ENCODE data around the gene MIOS.

DNA sequence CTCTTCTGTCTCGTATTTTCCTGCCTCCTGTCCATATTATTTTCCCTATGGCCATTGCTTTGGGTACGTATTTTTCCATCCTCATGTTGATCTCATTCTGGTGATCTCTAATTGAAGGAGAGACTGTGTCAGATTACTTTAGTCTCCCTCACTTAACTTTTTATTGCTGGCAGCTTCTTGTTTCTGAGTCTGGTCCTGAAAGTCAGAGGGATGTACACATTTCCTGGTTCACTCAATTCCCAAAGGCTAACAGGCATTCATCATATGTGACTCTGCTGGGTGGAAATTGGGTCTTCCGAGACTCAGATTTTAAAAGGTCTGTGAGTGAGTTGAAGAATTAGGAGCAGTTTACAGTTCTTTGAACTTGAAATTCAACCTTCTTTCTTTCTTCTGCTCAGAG lies 84.8 kb downstream of the MIOS start:
- TF ChIP-seq, protein P1, sequence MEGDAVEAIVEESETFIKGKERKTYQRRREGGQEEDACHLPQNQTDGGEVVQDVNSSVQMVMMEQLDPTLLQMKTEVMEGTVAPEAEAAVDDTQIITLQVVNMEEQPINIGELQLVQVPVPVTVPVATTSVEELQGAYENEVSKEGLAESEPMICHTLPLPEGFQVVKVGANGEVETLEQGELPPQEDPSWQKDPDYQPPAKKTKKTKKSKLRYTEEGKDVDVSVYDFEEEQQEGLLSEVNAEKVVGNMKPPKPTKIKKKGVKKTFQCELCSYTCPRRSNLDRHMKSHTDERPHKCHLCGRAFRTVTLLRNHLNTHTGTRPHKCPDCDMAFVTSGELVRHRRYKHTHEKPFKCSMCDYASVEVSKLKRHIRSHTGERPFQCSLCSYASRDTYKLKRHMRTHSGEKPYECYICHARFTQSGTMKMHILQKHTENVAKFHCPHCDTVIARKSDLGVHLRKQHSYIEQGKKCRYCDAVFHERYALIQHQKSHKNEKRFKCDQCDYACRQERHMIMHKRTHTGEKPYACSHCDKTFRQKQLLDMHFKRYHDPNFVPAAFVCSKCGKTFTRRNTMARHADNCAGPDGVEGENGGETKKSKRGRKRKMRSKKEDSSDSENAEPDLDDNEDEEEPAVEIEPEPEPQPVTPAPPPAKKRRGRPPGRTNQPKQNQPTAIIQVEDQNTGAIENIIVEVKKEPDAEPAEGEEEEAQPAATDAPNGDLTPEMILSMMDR (IDR thresholded peaks at IDR 0.05) = no peak
- TF ChIP-seq POLR2AphosphoS5 (IDR thresholded peaks at IDR 0.05) (no peak), EP300 (IDR thresholded peaks at IDR 0.05; ENCODE audit: low read depth) (no peak)
